Body of pancreas (tissue), 4 donors: ENCODE data around the gene ZNF354B. TPM values are rescaled to one million over a fixed set of nuclear protein-coding genes. Genes with fewer than 3 reads are reported as not detected.

Source experiments
- ATAC-seq: fragments of 150-250 bp; one replicate; pipeline ENCODE4 v1.9.1; 2016
- DNase-seq, 4 donors: peaks; one replicate each; pipeline ENCODE4 v3.0.0-alpha.2; 2019
- H3K27ac ChIP-seq, 4 donors: fragments of 200-600 bp; sonication (generic); 1 replicate in 3 of 4; 2 replicates in 1 of 4; pipeline versions ENCODE4 v1.5.1 to v1.6.1; 2016 to 2019; ENCODE audit warnings: mild to moderate bottlenecking in 1 of 4, mixed read lengths in 1 of 4, moderate library complexity in 1 of 4
- H3K27me3 ChIP-seq, 2 donors: fragments of 200-600 bp; sonication (generic); one replicate each; pipeline ENCODE4 v1.6.0; 2016; ENCODE audit warnings: mild to moderate bottlenecking in 1 of 2
- H3K36me3 ChIP-seq, 2 donors: fragments of 200-600 bp; sonication (generic); replicated peaks in 1 of 2; 2 replicates each; pipeline ENCODE4 v1.5.1; 2016; ENCODE audit warnings: low read depth in 2 of 2; ENCODE audit not compliant: insufficient read depth in 1 of 2
- H3K4me1 ChIP-seq: fragments of 200-600 bp; sonication (generic); one replicate; pipeline ENCODE4 v1.6.0; 2016
- H3K4me3 ChIP-seq, 2 donors: fragments of 200-600 bp; sonication (generic); 1 replicate in 1 of 2; 2 replicates in 1 of 2; pipeline ENCODE4 v1.5.1; 2016 to 2019
- H3K9me3 ChIP-seq, 3 donors: fragments of 200-600 bp; sonication (generic); 1 replicate in 2 of 3; 2 replicates in 1 of 3; pipeline ENCODE4 v1.5.1; 2016
- CTCF ChIP-seq, 7 experiments: fragments of 450-650 bp in 4 of 7; fragments of 200-600 bp in 3 of 7; sonication (generic) in 3 of 7; IDR thresholded peaks; one replicate each; pipeline ENCODE4 v1.5.1; 2016 to 2019; ENCODE audit warnings: antibody characterized with exemption in 7 of 7
- POLR2A ChIP-seq, 3 donors: fragments of 450-650 bp; IDR thresholded peaks; one replicate each; pipeline ENCODE4 v1.6.1; 2016; ENCODE audit warnings: antibody characterized with exemption in 3 of 3, mild to moderate bottlenecking in 2 of 3
- WGBS, 2 donors: methylation state at CpG; one replicate each; pipeline ENCODE4 v1.1.5; 2017; 5-methylcytosine and 5-hydroxymethylcytosine counted together
- intact Hi-C: fragments of 100-400 bp; cut with DNase I; formaldehyde crosslinking; loops from one replicate; pipeline ENCODE4 v1.15.1; 2023
- total RNA-seq, 2 donors: library from RNA; depleted of rRNA; stranded (reverse); fragments of >200 nt; gene quantifications; one replicate each; pipeline ENCODE4 v1.1.0, GENCODE V29; 2016

Gene ZNF354B
- total RNA-seq, 2 donors from 2014 or later, result 21.3 to 33.9 TPM

- no peak for DNase-seq
- TF ChIP-seq CTCF (IDR thresholded peaks at IDR 0.05), result no peak
- TF ChIP-seq POLR2A (IDR thresholded peaks at IDR 0.05), result no peak
Measured at GRCh38 chr5:178825444-178825843, 34.3 kb upstream of the ZNF354B start.

GRCh38 chr5:178826216-178826615 is 33.5 kb upstream of the ZNF354B start:
- H3K4me3 ChIP-seq, result no peak overlapping the region
- no peak for DNase-seq
- no peak overlapping the region for H3K27ac ChIP-seq
- no peaks in the 10 kb centered on the region for H3K9me3 ChIP-seq
- no peak for ATAC-seq
- intact Hi-C loops, result no loop called here
- 68 to 90% methylated on average over 2 of the region's 2 CpGs for WGBS, 2 donors
- TF ChIP-seq CTCF (IDR thresholded peaks at IDR 0.05) (no peak), POLR2A (IDR thresholded peaks at IDR 0.05) (no peak)
- H3K36me3 ChIP-seq, result no peaks in the 10 kb centered on the region
- H3K4me1 ChIP-seq, result no peaks in the 10 kb centered on the region
- H3K27me3 ChIP-seq, result no peaks in the 10 kb centered on the region

More at GRCh38 chr5:178825444-178825843, 34.3 kb upstream of the ZNF354B start:
- ATAC-seq, result no peak
- no peaks in the 10 kb centered on the region for H3K4me1 ChIP-seq
- no peaks in the 10 kb centered on the region for H3K36me3 ChIP-seq
- intact Hi-C loops, result no loop called here
- H3K27ac ChIP-seq, result no peak overlapping the region
- no peaks in the 10 kb centered on the region for H3K27me3 ChIP-seq
- H3K4me3 ChIP-seq, result no peak overlapping the region
- WGBS, 2 donors, result 76 to 81% methylated on average over 6 of the region's 6 CpGs
- H3K9me3 ChIP-seq, result no peaks in the 10 kb centered on the region

- H3K9me3 ChIP-seq, result no peaks in the 10 kb centered on the region
- DNase-seq (no peak), ATAC-seq (no peak)
- H3K27me3 ChIP-seq, result no peaks in the 10 kb centered on the region
- no peak overlapping the region for H3K4me3 ChIP-seq
- no peak for TF ChIP-seq CTCF (IDR thresholded peaks at IDR 0.05)
- no peak for TF ChIP-seq POLR2A (IDR thresholded peaks at IDR 0.05)
- 65 to 70% methylated on average over 4 of the region's 4 CpGs for WGBS, 2 donors
- H3K27ac ChIP-seq, result no peak overlapping the region
- H3K36me3 ChIP-seq, result no peaks in the 10 kb centered on the region
- no peaks in the 10 kb centered on the region for H3K4me1 ChIP-seq
- intact Hi-C loops, result no loop called here
Measured at GRCh38 chr5:178827636-178828035, 32.1 kb upstream of the ZNF354B start.

GRCh38 chr5:178831049-178831448 is 28.7 kb upstream of the ZNF354B start:
- WGBS, 2 donors, result 79 to 81% methylated on average over 6 to 10 of the region's 10 CpGs
- TF ChIP-seq CTCF (IDR thresholded peaks at IDR 0.05), result no peak
- no peak for TF ChIP-seq POLR2A (IDR thresholded peaks at IDR 0.05)
- H3K27me3 ChIP-seq, result no peaks in the 10 kb centered on the region
- no peak overlapping the region for H3K4me3 ChIP-seq
- DNase-seq (no peak), ATAC-seq (no peak)
- H3K27ac ChIP-seq, result no peak overlapping the region
- intact Hi-C loops, result loop anchor here (10.0 kb wide), 1 partner anchor 546 kb away; no protein-coding TSS in a partner anchor
- H3K9me3 ChIP-seq, result no peaks in the 10 kb centered on the region
- no peaks in the 10 kb centered on the region for H3K36me3 ChIP-seq
- no peaks in the 10 kb centered on the region for H3K4me1 ChIP-seq

- intact Hi-C loops, result loop anchor here (10.0 kb wide), 1 partner anchor 548 kb away; no protein-coding TSS in a partner anchor
- Histone ChIP-seq H3K4me3 (no peak overlapping the region), H3K4me1 (no peaks in the 10 kb centered on the region), H3K27me3 (no peaks in the 10 kb centered on the region), H3K36me3 (no peaks in the 10 kb centered on the region), H3K27ac (no peak overlapping the region), H3K9me3 (no peaks in the 10 kb centered on the region)
- no peak for ATAC-seq
- WGBS, 2 donors, result 91 to 92% methylated on average over 14 of the region's 15 CpGs
- no peak for DNase-seq
- no peak for TF ChIP-seq POLR2A (IDR thresholded peaks at IDR 0.05)
- TF ChIP-seq CTCF (IDR thresholded peaks at IDR 0.05), result no peak
Measured at GRCh38 chr5:178832618-178833201, 27.0 kb upstream of the ZNF354B start.
